ENCODE results near the gene PLXNA2.

DNA sequence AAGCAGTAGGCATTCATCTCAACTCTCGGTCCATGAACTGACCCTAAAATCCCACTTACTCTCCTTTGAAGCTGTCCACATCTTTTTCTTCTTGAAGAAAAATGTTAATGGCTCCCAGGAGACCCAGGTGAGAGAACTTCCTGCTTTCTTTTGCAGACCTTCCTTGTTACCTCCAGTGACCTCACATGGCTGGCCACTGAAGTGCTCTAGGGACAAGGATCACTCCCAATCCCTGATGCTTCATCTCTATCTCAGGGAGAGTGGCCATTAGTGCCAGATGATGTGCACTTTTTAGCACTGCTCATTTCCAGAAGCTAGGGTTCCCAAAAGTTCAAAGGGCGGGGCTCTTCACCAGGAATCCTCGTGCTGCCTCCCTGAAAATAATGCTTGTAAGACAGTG, 16.2 kb downstream of the PLXNA2 start:
- no peak for TF ChIP-seq CTCF (IDR thresholded peaks at IDR 0.05)
- no peak for TF ChIP-seq JUN (IDR thresholded peaks at IDR 0.05)
- no peak for TF ChIP-seq ESRRA (IDR thresholded peaks at IDR 0.05; ENCODE audit: borderline replicate concordance, low read length)
- TF ChIP-seq MAX (IDR thresholded peaks at IDR 0.05) = no peak
